ENCODE data around the gene GNPTG. TPM values are rescaled to one million over a fixed set of nuclear protein-coding genes. Genes with fewer than 3 reads are reported as not detected.
"Not testable (repeated sequence)": the region's sequence is repeated elsewhere in the genome, so short reads cannot be mapped to it uniquely, and the experiment has no call there.

Gene GNPTG
- total RNA-seq, 1 donor from 2014 or later, result 37.6 TPM

DNA sequence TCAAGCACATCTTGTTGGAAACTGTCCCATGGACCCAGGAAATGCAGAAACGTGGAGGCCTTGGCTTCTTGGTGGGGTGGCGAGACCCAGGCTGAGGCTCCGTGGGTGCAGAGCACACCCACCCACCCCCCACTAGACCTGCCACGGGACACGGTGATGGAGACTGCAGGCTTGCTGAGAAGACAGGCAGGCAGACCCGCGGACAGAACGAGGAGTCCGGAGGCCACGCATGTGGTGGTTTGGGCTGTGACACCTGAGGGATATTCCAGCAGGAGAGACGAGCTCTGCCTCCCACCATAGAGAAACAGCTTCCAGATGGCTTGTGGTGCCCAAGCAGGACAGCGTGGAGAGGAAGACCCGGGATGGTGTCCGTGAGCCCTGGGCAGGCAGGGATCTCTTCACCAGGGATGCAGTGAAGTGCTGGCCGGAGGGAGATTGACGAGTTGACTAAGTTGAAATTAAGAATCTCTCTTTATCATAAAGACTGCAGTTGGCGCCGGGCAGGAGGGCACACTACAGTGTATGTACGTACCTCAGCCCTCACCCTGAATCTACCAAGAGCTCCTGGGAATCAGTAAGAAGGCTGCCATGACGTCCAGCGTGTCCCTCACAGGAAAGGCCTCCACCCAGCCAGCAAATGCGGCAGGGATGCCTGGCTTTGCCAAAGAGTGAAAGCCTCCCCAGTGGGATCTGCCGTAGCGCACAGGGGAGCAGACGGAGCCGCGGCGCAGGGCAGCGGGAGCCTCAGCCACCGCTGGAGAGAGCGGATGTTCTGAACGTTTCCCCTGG lies 34.1 kb upstream of the GNPTG start:
- DNase-seq (no peak), ATAC-seq (no peak)
- intact Hi-C loops (cut with micrococcal nuclease), result no loop called here

DNA sequence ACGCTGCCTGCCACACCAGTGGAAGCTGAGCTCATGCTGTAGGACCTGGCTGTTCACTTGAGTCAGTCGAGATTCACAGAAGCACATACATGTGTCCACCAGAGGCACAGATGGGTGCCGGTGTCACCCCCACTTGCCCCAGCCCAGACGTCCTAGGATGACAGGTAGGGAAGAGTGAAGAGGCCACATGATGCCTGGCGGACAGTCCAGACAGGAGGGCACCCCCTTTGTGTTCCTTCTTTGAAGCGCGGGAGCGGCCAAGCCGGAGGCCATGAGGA lies 33.5 kb upstream of the GNPTG start:
- DNase-seq (no peak), ATAC-seq (no peak)
- intact Hi-C loops (cut with micrococcal nuclease), result no loop called here

DNA sequence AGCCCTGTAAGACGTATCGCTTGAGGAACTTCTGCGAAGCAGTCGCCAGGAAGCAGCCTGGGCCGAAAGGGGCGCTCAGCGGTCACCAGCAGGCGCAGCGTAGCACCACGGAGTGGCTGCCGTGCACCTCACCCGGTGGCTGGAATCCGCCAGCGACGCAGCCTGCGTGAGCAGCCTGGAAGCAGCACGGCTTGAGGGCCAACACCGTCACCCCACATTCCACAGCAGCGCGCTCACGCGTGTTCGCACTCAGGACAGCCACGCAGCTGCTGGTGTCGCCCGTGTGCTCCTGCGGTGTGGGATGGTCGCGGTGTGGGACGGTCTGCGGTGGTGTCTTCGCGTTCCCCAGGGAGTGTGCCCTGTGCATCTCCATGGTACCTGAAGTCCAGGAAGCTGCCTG lies 32.7 kb upstream of the GNPTG start:
- ATAC-seq, result no peak
- intact Hi-C loops (cut with micrococcal nuclease), result no loop called here

DNA sequence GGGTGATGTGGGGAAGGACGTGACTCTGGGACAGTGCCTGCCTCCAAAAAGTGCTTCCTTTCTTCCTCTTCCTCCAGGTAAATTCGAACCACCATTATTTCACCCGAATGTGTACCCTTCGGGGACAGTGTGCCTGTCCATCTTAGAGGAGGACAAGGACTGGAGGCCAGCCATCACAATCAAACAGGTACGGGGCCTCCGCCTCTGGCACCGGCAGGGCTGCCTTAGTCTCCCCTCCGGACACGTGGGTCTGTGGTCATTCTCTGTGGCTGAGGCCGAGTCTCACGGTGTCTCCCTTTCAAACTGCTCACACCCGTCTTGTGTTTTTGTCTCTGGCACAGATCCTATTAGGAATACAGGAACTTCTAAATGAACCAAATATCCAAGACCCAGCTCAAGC lies 31.6 kb upstream of the GNPTG start:
- DNase-seq (no peak), ATAC-seq (no peak)
- intact Hi-C loops (cut with micrococcal nuclease), result no loop called here

More for the DNA sequence above, 32.7 kb upstream of the GNPTG start:
- no peak for DNase-seq

DNA sequence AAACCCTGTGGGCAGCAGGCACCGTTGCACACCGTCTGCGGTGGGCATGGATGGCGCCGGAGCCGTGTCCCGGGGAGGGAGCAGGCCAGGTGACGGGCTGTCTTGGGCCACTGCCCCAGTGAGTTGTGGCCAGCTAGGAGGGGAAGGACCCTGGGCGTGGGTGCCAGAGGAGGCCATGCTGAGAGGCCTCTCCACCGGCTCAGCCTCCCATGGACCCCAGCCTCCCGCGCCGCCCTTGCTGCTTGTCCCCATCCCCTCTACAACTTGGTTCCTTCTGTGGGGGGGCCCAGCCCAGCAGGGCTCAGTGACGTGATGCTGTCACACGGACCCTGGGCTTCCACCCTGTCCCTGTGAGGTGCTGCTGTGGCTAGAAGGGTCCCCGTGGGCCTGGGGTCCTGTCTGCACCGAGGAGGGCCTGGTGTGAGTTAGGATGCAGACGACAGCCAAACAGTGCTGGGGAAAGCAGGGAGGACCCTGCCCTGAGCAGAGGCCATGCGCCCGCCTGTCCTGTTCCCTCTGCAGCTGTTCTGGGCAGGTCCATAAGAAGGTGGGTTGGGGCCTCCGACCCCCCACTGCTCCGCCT lies 31.0 kb upstream of the GNPTG start:
- intact Hi-C loops (cut with micrococcal nuclease), result no loop called here
- ATAC-seq (no peak), DNase-seq (no peak)

DNA sequence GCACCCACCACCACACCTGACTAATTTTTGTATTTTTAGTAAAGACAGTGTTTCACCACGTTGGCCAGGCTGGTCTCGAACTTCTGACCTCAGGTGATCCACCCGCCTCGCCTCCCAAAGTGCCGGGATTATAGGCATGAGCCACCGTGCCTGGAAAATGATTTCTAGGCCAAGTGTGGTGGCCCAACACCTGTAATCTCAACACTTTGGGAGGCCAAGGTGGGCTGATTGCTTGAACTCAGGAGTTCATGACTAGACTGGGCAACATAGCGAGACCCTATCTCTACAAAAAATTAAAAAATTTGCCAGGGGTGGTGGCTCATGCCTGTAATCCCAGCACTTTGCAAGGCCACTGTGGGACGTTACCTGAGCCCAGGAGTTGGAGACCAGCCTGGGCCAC lies 29.3 kb upstream of the GNPTG start:
- ATAC-seq, result no peak
- DNase-seq, result no peak
- intact Hi-C loops (cut with micrococcal nuclease), result no loop called here

DNA sequence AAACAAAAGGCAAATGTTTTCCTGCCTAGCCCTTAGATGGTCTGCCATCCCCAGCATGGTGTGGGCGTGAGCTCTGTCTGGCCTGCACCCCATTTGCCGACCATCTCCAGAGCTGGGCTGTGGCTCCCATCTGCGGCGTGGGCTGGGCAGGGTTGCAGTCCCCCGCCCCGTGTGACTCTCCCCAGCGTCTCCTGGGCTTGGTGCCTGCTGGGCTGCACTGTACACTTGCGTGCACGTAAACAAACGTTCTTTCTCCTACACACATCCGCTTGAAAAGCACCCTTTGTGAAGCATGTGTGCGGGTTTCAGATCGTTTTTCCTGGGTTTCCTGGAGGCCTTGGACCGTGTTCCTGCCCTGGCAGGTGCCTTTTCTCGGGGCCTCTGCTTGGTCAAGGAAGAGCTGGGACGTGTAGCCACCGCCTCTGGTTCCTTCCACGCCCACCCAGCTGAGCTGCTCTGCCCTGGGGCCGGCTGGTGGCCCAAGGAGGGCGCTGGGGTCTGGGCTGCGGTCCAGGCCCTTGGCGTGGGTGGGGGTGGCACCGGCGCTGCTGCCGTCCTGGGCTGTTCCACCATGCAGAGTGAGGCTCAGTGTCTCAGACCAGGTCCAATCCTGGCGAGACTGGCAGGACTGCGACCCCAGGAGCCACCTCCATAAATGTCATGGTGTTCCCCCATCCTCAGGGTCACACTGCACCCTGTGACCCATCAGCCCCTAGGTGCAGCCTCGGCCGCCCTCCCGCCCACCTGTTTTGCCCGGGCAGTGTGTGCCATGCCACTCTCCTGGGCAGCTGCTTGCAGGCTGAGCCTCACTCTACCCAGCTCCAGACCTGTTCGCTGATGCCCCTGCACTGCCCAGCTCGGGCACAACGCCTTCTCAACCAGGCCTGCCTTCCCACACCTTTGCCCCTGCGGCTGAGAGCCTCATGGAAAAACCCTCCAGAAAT lies 28.2 kb upstream of the GNPTG start:
- DNase-seq (no peak), ATAC-seq (no peak)
- intact Hi-C loops (cut with micrococcal nuclease), result no loop called here

DNA sequence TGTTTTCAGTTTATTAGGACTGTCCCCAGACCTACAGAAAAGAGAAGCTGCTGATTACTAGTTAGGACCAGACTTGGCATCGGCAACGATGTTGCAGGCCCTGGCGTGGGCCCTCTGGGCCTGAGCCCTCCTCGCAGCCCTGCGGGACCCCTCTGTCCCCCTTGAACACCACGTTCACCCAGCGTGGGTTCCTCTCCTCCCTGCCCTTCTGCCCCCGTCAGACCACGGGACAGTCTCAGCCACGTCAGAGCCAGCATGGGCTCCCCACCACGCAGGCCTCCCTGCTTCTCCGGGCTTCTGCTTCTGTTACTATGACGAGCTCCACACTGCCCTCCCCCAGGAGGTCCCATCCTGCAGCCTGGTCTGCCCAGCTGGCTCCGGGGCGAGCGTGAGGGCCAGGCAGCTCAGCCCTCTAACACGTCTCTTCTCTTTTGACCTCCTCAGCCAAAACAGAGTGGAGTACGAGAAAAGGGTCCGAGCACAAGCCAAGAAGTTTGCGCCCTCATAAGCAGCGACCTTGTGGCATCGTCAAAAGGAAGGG lies 27.4 kb upstream of the GNPTG start:
- intact Hi-C loops (cut with micrococcal nuclease), result no loop called here
- ATAC-seq (no peak), DNase-seq (no peak)

DNA sequence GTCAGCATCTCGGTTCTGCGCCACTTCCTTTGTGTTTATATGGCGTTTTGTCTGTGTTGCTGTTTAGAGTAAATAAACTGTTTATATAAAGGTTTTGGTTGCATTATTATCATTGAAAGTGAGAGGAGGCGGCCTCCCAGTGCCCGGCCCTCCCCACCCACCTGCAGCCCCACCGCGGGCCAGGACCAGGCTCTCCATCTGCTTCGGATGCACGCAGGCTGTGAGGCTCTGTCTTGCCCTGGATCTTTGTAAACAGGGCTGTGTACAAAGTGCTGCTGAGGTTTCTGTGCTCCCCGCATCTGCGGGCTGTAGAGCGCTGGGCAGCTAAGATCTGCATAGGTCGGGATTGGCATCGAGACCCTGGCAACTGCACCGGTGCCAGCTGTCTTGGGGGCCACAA lies 26.5 kb upstream of the GNPTG start:
- ATAC-seq, result no peak
- intact Hi-C loops (cut with micrococcal nuclease), result no loop called here
- no peak for DNase-seq

DNA sequence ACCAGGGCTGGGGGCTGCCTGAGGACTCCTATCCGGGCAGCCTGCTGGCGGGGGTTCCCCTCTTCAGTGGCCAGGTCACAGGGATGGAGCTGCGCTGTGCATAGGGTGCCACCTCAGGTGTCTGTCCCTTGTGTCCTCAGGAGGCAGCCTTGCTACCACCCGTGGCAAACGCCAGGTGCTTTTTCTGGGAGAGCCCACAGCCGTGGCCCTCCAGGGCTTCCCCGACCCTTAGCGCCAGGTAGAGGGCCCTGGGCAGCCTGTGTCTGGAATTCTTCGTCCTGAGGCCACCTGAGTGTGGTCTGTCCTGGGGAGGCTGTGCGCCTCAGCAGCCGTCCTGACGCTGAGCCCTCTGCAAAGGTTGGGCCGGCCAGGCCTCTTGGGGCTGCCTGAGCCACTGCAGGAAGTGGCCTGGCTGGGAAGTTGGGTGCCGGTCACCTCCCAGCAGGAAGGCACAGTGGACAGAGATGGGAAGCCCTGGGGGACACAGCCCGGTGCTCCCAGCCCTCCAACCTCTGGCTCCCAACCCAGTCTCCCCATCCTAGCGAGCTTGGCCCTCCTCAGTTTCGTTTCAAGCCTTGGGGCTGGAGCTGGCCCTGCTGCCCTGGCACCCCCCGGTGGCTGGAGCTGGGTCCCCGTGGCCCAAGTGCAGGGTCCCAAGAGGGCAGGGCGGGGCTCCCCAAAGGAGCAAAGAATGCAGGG lies 25.9 kb upstream of the GNPTG start:
- ATAC-seq (peak; percentile 12), DNase-seq (no peak)
- intact Hi-C loops (cut with micrococcal nuclease), result no loop called here

DNA sequence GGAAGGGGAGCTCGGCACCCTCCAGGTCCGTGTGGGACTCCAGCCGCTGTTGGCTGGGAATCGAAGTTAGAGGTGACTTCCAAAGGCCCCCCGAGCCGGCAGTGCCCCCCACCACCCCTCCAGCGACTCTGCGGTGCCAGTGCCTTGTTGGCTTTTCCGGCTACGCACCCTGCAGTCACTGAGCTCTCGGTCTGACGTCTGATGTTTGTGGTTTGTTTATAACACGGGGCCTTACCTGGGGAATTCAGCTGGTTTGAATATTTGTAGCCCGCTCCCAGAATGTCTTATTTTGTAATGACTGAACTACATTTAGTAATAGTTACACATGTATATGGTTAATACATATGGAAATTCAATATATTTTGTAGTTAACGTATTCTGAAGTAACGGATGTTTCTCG lies 25.3 kb upstream of the GNPTG start:
- ATAC-seq (no peak), DNase-seq (no peak)
- intact Hi-C loops (cut with micrococcal nuclease), result no loop called here

DNA sequence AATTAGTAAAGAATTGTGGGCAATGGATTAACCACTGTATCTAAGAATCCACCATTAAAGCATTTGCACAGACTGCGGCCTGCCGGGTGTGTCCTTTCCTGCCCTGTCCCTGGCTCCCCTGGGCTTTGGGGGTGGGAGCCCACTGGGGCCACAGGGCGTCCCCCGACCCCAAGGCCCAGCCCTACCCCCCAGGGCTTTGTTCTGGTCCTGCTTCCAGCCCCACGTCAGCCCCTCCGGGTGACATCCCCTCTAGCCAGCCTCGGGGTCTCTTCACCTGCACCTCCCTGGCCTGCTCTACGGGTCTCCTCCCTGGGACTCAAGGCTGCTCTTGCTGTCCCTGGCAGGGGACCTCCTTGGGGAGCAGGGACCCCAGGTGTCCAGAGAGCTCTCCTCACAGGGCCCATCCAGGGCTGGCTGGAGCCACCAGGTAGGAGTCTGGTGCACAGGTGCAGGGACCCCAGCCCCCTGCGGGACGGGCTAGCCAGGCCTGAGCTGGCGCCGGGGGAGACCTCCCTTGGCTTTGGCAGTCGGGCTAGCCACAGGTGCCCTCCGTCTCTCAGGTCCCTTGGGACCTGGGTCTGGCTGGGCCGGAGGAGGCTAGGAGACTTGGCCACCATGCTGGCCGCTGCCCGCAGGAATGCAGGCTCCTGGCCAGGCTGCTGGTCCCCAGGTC lies 24.6 kb upstream of the GNPTG start:
- intact Hi-C loops (cut with micrococcal nuclease), result no loop called here
- no peak for DNase-seq
- ATAC-seq, result no peak

DNA sequence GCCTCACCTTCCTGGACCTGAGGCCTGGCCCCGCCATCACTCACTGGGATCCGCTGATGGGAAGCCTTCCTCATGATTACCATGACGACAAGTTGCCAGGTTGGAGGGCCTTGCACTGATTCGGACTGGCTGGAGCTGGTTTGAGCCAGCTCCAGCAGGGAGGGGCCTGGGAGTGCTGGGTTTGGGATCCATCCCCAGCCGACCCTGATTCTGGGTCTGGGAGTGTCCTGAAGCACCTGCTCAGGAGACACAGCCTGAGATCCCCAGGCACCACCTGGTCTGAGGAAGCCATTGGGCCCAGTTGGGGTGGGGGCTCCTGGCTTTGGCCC lies 24.1 kb upstream of the GNPTG start:
- ATAC-seq, result no peak
- intact Hi-C loops (cut with micrococcal nuclease), result no loop called here

DNA sequence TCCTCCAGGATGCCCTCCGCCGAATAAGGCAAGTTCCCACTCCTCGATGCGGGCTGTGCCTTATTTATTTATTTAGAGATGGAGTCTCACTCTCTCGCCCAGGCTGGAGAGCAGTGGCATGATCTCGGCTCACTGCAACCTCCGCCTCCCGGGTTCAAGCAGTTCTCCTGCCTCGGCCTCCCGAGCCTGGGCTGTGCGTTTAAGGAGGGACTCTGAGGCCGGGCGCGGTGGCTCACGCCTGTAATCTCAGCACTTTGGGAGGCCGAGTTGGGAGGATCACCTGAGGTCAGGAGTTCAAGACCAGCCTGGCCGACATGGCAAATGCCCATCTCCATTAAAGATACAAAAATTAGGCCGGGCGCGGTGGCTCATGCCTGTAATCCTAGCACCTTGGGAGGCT lies 23.6 kb upstream of the GNPTG start:
- ATAC-seq; DNase-seq; intact Hi-C loops (cut with micrococcal nuclease): not testable (repeated sequence)

More for the DNA sequence above, 24.1 kb upstream of the GNPTG start:
- no peak for DNase-seq

DNA sequence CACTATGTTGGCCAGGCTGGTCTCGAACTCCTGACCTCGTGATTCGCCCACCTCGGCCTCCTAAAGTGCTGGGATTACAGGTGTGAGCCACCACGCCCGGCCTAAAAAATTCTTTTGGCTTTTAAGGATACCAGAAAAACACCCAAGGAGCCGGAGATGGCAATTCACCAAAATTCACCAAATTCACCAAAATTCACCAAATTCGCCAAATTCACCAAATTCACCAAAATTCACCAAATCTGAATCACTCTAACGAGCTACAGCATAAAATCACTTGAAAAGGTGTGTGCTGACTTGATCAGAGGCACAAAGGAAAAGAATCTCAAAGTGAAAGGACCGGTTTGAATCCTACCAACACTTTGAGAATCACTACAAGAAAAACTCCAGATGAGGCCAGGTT lies 22.8 kb upstream of the GNPTG start:
- intact Hi-C loops (cut with micrococcal nuclease); DNase-seq; ATAC-seq: not testable (repeated sequence)

DNA sequence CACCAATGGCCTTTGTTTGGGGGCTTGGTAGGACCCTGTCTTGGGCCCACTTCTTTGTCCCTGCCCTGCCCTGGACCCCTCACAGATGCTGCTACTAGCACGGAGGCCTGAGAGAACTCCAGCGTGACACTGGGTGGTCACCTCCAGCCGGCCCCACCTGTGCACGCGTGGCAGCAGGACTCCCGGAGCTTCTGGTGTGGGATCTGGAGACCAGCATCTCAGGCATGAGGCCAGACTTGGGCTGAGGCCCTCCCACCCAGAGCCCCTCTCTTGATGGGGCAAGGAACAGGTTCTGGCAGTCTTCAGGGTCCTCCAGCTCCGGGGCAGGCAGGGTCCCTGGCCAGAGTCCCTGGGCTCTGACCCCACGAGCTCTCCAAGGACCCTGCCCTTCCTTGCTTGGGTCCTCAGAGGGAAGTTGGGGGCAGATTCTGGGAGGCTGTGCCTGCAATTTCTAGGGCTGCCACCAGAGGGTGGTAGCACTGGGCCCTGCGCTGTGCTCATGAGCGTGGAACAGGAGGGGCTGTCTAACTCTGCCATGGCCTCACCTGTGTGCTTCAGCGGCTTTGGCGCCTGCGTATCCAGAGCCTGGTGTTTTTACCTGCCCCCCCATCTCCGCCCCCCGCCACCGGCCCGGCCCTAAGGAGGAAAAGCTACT lies 21.3 kb upstream of the GNPTG start:
- no peak for ATAC-seq
- DNase-seq, result no peak
- intact Hi-C loops (cut with micrococcal nuclease), result no loop called here

DNA sequence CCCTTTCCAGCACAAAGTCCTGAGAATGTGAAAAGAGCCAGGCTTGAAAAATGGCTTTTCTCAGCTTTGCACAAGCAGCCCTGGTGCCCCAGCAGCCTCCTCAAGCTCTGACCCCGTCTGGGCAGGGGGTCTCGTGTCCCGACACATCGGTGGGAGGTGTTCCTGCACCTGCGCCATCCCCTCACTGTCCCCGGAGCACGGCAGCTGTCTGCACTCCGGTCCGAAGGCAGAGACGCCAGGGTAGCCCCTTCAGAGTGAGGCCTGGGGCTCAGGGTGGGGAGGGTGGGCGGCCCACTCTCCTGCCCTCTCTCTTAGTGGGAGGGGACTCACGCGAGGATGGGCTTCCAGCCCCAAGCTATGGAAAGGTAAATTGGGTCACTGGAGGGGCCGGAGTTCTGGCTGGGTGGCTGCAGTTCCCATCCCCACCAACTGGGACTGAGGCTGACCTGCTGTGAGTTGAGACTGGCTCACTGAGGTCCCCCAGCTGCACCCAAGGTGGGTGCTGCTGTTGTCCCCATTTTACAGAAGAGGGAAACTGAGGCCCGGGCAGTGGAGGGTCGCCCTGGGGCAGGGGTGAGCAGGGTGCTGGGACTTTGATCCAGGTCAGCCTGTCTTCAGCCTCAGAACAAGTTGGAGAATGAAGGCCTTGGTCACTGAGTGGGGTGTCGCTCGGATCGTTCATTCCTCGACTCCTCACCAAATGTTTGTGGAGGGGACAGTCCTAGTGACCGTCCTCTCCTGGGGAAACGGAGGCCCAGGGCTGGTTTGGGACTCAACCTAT lies 20.6 kb upstream of the GNPTG start:
- DNase-seq, result no peak
- no peak for ATAC-seq
- intact Hi-C loops (cut with micrococcal nuclease), result no loop called here
